ENCODE data around the gene HORMAD2. TPM values are rescaled to one million over a fixed set of nuclear protein-coding genes. Genes with fewer than 3 reads are reported as not detected.

HORMAD2 gene
- total and polyA plus RNA-seq, 4 donors = not detected

DNA sequence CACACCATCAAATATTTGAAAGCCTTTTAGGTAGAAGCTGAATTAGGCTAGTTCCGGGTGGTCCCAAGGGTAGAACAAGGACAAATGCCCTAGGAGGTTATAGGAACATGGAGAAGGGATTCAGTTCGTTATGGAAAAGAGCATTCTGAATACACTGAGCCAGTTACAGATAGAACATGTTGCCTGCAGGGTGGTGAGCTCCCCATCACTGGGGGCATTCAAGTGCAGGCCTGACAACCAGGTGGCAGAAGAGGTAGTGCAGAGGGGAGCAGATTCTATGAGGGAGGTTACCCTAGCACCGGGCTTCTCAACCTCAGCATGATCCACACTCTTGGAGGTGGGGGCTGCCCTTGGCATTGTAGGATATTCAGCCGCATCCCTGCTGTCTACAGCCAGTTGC is 142.1 kb downstream of the HORMAD2 start:
- no peak overlapping the region for H3K27ac ChIP-seq (ENCODE audit: low read depth in 1 of 2, low read length in 2 of 2)
- DNase-seq (no peak), ATAC-seq (ENCODE audit: low FRiP score) (no peak)
- H3K4me1 ChIP-seq (ENCODE audit: control insufficient read depth in 1 of 2, insufficient read depth in 2 of 2, low read length in 2 of 2) = peaks cover 0 to 2% of the 10 kb centered on the region in 2 donors
- intact Hi-C loops (cut with DNase I) = no loop called here
- H3K27me3 ChIP-seq (ENCODE audit: control insufficient read depth in 1 of 2, insufficient read depth in 2 of 2, low read length in 1 of 2) = no peaks in the 10 kb centered on the region
- no peaks in the 10 kb centered on the region for H3K36me3 ChIP-seq (ENCODE audit: control insufficient read depth in 1 of 2, insufficient read depth in 2 of 2, low read length in 1 of 2)
- H3K9me3 ChIP-seq (ENCODE audit: control insufficient read depth, low read length) = no peaks in the 10 kb centered on the region
- 82 to 89% methylated on average over 4 of the region's 4 CpGs for WGBS, 2 donors
- no peak overlapping the region for H3K4me3 ChIP-seq (ENCODE audit: low read length in 2 of 2)

DNA sequence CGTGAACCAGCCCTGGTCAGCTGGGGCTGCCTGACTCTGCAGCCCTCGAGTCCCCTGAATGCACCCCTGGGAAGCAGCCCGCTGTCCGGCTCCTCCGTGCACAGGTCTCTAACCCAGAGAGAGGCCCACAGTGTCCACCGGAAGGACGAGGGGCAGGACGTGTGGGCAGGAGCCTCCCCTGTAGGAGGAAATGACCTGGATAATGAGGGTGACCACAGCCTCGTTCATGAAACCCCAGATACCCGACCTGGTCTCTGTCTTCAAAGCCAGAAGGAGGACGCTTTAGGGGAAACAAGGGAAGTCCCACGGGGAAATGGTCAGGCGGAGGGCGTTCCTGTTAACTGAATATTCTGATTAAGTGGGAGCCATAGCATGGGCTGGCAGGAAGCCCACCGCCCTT is 143.0 kb downstream of the HORMAD2 start:
- Histone ChIP-seq H3K4me1 (ENCODE audit: control insufficient read depth in 1 of 2, insufficient read depth in 2 of 2, low read length in 2 of 2) (no peaks in the 10 kb centered on the region), H3K9me3 (ENCODE audit: control insufficient read depth, low read length) (no peaks in the 10 kb centered on the region), H3K27me3 (ENCODE audit: control insufficient read depth in 1 of 2, insufficient read depth in 2 of 2, low read length in 1 of 2) (no peaks in the 10 kb centered on the region), H3K4me3 (ENCODE audit: low read length in 2 of 2) (no peak overlapping the region), H3K36me3 (ENCODE audit: control insufficient read depth in 1 of 2, insufficient read depth in 2 of 2, low read length in 1 of 2) (no peaks in the 10 kb centered on the region), H3K27ac (ENCODE audit: low read depth in 1 of 2, low read length in 2 of 2) (no peak overlapping the region)
- DNase-seq (no peak), ATAC-seq (ENCODE audit: low FRiP score) (no peak)
- 60 to 65% methylated on average over 15 of the region's 15 CpGs for WGBS, 2 donors
- intact Hi-C loops (cut with DNase I) = no loop called here

DNA sequence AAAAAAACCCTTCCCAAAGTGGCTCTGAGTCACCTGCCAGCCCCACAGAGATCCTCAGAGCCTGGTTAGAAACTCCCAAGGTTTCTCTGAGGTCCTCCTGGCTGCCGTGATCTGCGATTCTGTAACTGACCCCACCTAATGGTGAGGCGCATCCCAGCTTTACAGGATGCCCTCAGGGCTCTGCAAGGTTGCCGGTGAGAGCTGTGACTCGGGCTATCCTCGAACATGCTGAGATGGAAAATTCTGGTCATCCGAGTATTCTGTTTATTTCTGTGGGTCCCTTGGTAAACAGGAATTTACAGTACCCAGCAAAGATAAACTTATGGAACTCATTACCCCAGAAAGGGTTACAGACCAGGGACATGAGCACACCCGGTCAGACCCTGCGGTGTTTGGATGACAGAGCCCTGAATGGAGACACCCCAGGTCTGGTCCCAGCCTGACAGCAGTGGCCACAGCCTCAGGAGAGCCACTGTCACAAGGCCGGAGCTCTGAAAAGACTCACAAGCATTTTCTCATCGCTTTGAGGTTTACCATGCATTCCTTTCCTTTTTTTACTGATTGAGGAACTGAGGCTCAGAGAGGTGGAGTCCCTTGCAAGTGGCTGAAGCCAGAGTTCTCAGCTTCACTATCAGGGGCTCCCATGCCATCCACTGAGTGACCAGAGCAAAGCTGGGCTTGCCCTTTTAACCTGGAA is 144.0 kb downstream of the HORMAD2 start:
- 64 to 67% methylated on average over 11 of the region's 11 CpGs for WGBS, 2 donors
- Histone ChIP-seq H3K36me3 (ENCODE audit: control insufficient read depth in 1 of 2, insufficient read depth in 2 of 2, low read length in 1 of 2) (no peaks in the 10 kb centered on the region), H3K4me1 (ENCODE audit: control insufficient read depth in 1 of 2, insufficient read depth in 2 of 2, low read length in 2 of 2) (no peaks in the 10 kb centered on the region), H3K27me3 (ENCODE audit: control insufficient read depth in 1 of 2, insufficient read depth in 2 of 2, low read length in 1 of 2) (no peaks in the 10 kb centered on the region), H3K27ac (ENCODE audit: low read depth in 1 of 2, low read length in 2 of 2) (no peak overlapping the region), H3K4me3 (ENCODE audit: low read length in 2 of 2) (no peak overlapping the region), H3K9me3 (ENCODE audit: control insufficient read depth, low read length) (no peaks in the 10 kb centered on the region)
- ATAC-seq (ENCODE audit: low FRiP score) = no peak
- no peak for DNase-seq
- intact Hi-C loops (cut with DNase I) = no loop called here

DNA sequence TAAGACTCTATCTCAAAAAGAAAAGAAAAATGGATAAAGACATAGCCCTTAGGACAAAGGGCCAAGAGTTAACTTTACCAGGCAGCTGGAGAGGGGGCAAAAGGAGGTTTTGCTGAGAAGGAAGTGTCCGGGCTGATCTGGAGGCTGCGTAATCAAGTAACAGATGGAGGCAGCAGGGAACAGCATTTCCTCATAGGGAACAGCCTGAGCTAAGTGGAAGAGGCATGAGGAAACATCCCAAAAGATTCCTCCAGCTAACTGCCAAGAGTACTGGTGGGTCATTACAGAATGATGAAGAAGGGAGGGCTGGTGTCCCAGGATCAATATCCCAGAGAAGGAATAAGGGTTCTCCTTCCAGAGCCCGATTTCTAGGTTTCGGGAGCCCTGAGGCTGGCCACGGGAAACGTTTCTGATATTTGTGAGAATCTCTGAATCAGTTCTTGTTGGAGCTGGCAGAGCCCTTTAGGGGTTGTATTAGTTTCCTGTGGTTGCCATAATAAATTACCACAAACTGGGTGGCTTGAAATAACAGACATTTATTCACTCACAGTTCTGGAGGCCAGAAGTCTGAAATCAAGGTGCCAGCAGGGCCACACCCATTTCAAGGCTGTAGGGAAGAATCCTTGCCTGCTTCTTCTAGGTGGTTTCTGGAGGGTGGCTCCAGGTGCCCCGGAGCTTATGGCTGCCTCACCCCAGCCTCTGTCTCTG is 145.1 kb downstream of the HORMAD2 start:
- DNase-seq (no peak), ATAC-seq (ENCODE audit: low FRiP score) (no peak)
- H3K27ac ChIP-seq (ENCODE audit: low read depth in 1 of 2, low read length in 2 of 2) = no peak overlapping the region
- WGBS, 2 donors = 89 to 93% methylated on average over 7 of the region's 7 CpGs
- no peaks in the 10 kb centered on the region for H3K36me3 ChIP-seq (ENCODE audit: control insufficient read depth in 1 of 2, insufficient read depth in 2 of 2, low read length in 1 of 2)
- H3K4me1 ChIP-seq (ENCODE audit: control insufficient read depth in 1 of 2, insufficient read depth in 2 of 2, low read length in 2 of 2) = no peaks in the 10 kb centered on the region
- H3K4me3 ChIP-seq (ENCODE audit: low read length in 2 of 2) = no peak overlapping the region
- intact Hi-C loops (cut with DNase I) = no loop called here
- no peaks in the 10 kb centered on the region for H3K9me3 ChIP-seq (ENCODE audit: control insufficient read depth, low read length)
- H3K27me3 ChIP-seq (ENCODE audit: control insufficient read depth in 1 of 2, insufficient read depth in 2 of 2, low read length in 1 of 2) = no peaks in the 10 kb centered on the region

DNA sequence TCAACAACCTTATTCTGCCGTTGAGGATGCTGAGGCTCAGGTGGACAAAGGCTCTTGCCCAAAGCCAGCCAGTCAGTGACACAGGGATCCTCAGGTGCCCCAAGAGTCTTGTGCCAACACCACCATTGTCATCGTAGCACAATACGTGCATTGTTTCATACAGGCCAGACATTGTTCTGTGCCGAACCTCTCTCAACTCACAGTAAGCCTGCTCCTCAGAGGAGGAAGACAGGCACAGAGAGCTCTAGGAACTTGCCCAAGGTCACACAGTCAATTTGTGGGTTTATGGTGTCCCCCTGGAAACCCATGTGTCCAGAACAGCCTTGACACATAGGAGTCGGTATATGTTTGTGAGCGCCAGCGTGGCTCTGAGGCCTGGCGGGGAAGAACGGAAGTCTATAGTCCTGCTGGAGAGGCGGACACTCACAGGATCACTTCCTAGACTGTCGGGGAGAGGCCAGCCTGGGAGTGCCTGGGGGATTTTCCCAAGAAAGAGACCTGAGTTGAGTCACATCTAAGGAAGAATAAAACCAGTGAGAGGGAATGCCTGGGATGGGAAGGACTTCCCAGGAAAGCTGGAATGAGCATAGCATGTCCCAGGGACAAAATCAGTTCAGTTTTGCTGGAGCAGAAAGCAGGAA is 146.0 kb downstream of the HORMAD2 start:
- Histone ChIP-seq H3K4me3 (ENCODE audit: low read length in 2 of 2) (no peak overlapping the region), H3K27ac (ENCODE audit: low read depth in 1 of 2, low read length in 2 of 2) (no peak overlapping the region), H3K4me1 (ENCODE audit: control insufficient read depth in 1 of 2, insufficient read depth in 2 of 2, low read length in 2 of 2) (no peaks in the 10 kb centered on the region), H3K9me3 (ENCODE audit: control insufficient read depth, low read length) (no peaks in the 10 kb centered on the region), H3K27me3 (ENCODE audit: control insufficient read depth in 1 of 2, insufficient read depth in 2 of 2, low read length in 1 of 2) (no peaks in the 10 kb centered on the region), H3K36me3 (ENCODE audit: control insufficient read depth in 1 of 2, insufficient read depth in 2 of 2, low read length in 1 of 2) (no peaks in the 10 kb centered on the region)
- DNase-seq = no peak
- intact Hi-C loops (cut with DNase I) = no loop called here
- ATAC-seq (ENCODE audit: low FRiP score) = no peak
- 94 to 97% methylated on average over 11 of the region's 11 CpGs for WGBS, 2 donors

Other genes starting within 250 kb of the HORMAD2 start
- 10 to 100 TPM; 36.9 to 58.0 TPM for gene ASCC2, start 242.2 kb upstream of the HORMAD2 start, total RNA-seq
- 10 to 100 TPM; 21.2 to 42.3 TPM for gene ASCC2, start 242.2 kb upstream of the HORMAD2 start, polyA plus RNA-seq
- gene MTMR3, start 197.3 kb upstream of the HORMAD2 start, total RNA-seq = 10 to 100 TPM; 52.7 to 65.3 TPM
- 10 to 100 TPM in 1 of 2 donors, 1 to 10 TPM in 1; 5.3 to 21.6 TPM for gene MTMR3, start 197.3 kb upstream of the HORMAD2 start, polyA plus RNA-seq
- 1 to 10 TPM; 4.5 to 6.6 TPM for gene LIF, start 166.3 kb downstream of the HORMAD2 start, total RNA-seq
- gene LIF, start 166.3 kb downstream of the HORMAD2 start, polyA plus RNA-seq = 1 to 10 TPM; 1.3 to 2.3 TPM
- 1 to 10 TPM; 1.4 to 3.9 TPM for gene OSM, start 186.4 kb downstream of the HORMAD2 start, total RNA-seq
- 1 to 10 TPM; 1.4 to 1.6 TPM for gene OSM, start 186.4 kb downstream of the HORMAD2 start, polyA plus RNA-seq
- gene CASTOR1, start 209.0 kb downstream of the HORMAD2 start, total RNA-seq = 10 to 100 TPM; 13.5 to 14.0 TPM
- 10 to 100 TPM in 1 of 2 donors, 1 to 10 TPM in 1; 4.0 to 13.4 TPM for gene CASTOR1, start 209.0 kb downstream of the HORMAD2 start, polyA plus RNA-seq
- gene TBC1D10A, start 246.5 kb downstream of the HORMAD2 start, total RNA-seq = 10 to 100 TPM; 32.9 to 45.5 TPM
- 10 to 100 TPM; 16.7 to 22.1 TPM for gene TBC1D10A, start 246.5 kb downstream of the HORMAD2 start, polyA plus RNA-seq